Activated naive CD8-positive, alpha-beta T cell treated with anti-CD3 and anti-CD28 coated beads, Interleukin-2, amount 50 U/mL, for 16 hours (primary cell): ENCODE measurements around the gene AIG1.
A peak's percentile ranks its signal among the peaks of the same experiment; 100 is the strongest.
"Not testable (repeated sequence)": the region's sequence is repeated elsewhere in the genome, so short reads cannot be mapped to it uniquely, and the experiment has no call there.

ENCODE experiments used
- DNase-seq: peaks from one replicate; pipeline ENCODE4 v3.0.0-alpha.2; 2020; ENCODE audit warnings: low read depth, low spot score

AIG1 gene

GRCh38 chr6:143055891-143056290 is 4.8 kb upstream of the AIG1 start:
- DNase-seq, result no peak

GRCh38 chr6:143058987-143059386 is 1.7 kb upstream of the AIG1 start:
- no peak for DNase-seq

- no peak for DNase-seq
Observed at GRCh38 chr6:143059663-143060353, 881 bp upstream of the AIG1 start.

GRCh38 chr6:143060354-143060805 is 309 bp upstream of the AIG1 start:
- peak; percentile 59 for DNase-seq

- no peak for DNase-seq
Observed at GRCh38 chr6:143061597-143062385, 1.1 kb downstream of the AIG1 start.

GRCh38 chr6:143062551-143062950 is 1.9 kb downstream of the AIG1 start:
- DNase-seq, result no peak

- DNase-seq, result no peak
Observed at GRCh38 chr6:143063631-143064030, 2.9 kb downstream of the AIG1 start.

GRCh38 chr6:143064271-143064670 is 3.6 kb downstream of the AIG1 start:
- no peak for DNase-seq

DNA sequence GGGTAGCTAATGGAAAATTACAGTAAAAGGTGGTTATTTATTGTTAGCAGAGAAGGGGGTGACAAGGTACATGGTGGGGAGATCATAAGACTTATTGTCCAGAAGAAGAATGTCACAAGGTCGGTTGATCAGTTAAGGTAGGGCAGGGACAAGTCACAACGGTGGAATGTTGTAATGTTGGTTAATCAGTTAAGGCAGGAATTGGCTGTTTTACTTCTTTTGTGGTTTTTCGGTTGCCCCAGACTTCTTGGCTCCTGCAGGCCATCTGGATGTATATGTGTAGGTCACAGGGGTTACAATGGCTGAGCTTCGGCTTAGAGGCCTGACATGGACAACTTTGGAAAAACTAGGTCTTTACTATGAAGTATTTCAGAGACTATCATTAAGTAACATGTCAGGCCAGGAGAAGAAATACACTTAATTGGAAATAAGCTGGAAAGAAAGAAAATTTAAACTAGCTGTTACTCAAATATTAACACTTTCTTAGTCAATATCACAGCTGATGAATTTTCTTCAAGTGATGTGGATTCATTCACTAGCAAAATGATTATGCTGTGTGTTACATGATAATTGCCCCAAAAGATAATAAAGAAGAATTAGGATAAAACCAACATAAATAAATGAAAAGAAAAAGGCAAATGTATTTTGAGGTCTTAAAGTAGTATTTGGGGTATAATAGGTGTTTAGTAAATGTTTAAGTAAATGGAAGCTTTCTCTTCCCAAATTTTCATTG is 4.4 kb downstream of the AIG1 start:
- DNase-seq, result no peak

DNA sequence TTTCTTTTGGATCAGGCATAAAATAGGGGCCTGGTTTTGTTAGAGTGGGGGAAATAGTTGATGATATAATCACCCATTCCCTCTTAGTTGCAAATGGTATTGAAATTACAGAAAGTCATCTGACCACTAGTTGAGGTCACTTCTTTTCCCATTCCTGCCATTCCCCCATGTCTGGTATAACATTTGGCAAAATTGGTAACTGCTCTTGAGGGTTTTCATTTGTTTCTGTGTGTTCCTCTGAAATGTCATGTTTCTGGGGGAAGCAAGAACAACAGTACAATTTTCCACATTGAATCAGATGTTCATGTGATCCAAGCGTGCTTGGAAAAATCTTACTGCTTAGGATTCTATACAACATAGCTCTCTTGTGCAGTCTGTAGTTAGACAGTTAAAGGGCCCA is 7.3 kb downstream of the AIG1 start:
- no peak for DNase-seq

- DNase-seq, result no peak
Observed at GRCh38 chr6:143074101-143074500, 13.4 kb downstream of the AIG1 start.

DNA sequence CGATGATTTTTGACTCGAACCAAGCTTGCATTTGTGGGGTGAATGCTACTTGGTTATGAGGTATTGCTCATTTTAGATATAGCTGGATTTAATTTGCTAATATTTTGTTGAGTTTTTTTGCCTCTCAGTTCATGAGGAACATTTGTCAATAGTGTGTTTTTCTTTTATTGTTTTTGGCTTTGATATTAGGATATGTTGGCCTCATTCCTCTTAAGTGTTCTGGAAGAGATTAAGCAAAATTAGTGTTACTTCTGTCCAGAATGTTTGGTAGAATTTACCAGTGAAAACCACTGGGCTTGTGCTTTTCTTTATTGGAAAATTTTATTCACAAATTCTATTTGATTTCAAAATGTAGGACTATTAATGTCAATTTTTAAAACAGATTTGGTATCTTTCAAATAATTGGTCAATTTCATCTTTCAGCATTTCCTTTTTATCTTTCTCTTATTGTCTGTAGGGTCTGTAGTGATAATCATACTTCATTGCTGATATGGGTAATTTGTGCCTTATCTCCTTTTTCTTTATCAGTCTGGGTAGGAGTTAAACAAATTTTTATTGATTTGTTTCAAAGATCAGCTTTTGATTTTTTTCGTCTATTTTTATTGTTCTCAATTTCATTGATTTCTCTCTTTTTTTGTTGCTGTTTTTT is 14.1 kb downstream of the AIG1 start:
- no peak for DNase-seq

DNA sequence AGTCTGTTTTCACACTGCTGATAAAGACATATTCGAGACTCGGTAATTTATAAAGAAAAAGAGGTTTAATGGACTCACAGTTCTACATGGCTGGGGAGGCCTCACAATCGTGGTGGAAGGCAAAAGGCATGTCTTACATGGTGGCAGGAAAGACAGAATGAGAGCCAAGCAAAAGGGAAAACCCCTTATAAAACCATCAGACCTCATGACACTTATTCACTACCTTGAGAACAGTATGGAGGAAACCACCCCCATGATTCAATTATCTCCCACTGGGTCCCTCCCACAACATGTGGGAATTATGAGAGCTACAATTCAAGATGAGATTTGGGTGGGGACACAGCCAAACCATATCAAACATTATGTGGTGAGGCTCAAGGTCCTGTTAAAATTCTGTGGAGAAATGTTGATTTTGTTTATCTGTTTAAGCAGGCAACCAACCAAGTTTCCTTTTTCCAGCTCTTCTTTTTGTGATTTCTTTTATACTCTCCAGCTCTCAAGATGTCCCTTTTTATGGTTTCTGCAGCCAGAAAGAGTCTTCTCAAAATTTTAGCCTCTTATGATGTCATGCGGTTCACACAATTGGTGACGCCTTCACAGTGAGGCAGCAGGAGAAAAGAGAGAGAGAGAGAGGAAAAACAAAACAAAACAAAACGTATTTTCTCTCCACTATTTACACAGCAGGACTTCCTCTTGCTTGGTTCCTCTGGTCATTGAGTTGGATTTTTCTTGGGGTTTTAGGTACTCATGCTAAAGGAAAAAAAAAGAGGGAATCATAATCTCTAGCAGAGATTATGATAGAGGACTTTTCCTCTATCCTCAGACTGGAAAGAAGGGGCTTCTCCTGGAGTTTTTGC is 18.0 kb downstream of the AIG1 start:
- no peak for DNase-seq

DNA sequence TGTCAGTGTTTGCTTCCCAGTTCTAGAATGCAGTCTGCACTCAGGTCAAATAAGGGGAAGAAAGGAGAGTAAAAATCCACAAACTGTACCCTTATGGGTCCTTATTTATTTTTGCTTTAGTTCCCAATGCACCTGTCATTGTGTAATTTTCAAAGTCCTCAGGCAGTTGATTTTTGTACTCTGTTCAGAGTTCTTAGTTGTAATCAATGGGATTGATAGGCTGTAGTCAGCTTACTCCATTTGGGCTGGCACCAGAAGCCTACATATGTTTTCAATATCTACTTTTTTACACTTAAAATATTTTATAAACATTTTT is 18.6 kb downstream of the AIG1 start:
- no peak for DNase-seq

- not testable (repeated sequence) for DNase-seq
Observed at GRCh38 chr6:143082274-143082673, 21.6 kb downstream of the AIG1 start.

GRCh38 chr6:143084019-143084418 is 23.3 kb downstream of the AIG1 start:
- DNase-seq, result not testable (repeated sequence)

- not testable (repeated sequence) for DNase-seq
Observed at GRCh38 chr6:143087335-143087734, 26.6 kb downstream of the AIG1 start.

DNA sequence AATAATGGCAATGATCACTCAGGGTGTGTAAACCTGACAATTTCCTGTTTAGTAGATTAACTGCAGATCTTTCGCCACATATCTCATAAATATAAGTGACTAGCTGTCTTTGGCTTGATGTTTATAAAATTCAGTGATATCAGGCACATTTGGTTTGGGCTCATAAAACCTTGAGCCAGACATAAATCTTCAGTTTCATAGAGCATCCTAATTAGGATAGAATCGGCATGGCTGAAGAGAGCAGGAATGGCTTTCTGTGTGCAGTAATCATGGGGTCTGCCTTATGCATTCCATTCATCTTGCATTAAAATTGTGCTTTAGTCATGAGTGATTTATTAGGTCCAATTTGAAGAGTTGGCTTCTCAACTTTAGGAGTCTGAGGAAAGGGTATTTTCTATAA is 27.2 kb downstream of the AIG1 start:
- no peak for DNase-seq

DNA sequence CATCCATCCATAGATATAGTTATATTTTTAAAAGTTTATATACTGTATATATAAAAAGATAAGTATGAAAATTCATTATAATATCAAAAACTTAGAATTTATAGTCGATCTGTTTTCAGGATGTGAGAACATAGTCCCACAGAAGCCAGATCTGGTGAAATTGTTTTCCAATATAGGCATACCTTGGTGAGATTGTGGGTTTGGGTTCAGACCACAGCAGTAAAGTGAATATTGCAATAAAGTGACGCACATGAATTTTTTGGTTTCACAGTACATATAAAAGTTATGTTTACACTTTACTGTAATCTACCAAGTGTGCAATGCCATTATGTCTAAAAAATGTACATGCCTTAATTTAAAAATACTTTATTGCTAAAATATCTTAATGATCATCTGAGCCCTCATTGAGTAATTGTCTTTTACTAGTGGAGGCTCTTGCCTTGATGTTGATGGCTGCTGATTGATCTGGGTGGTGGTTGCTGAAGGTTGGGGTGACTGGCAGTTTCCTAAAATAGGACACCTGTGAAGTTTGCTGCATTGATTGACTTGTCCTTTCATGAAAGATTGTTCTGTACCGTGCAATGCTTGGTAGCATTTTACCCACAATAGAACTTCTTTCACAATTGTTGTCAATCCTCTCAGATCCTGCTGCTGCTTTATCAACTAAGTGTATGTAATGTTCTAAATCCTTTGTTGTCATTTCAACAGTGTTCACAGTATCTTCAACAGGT is 29.8 kb downstream of the AIG1 start:
- no peak for DNase-seq

GRCh38 chr6:143092768-143093167 is 32.1 kb downstream of the AIG1 start:
- DNase-seq, result no peak
